ENCODE data around the gene LYZ.

The LYZ gene

GRCh38 chr12:69350002-69350626 is 1.9 kb downstream of the LYZ start:
- TF ChIP-seq, protein P1, sequence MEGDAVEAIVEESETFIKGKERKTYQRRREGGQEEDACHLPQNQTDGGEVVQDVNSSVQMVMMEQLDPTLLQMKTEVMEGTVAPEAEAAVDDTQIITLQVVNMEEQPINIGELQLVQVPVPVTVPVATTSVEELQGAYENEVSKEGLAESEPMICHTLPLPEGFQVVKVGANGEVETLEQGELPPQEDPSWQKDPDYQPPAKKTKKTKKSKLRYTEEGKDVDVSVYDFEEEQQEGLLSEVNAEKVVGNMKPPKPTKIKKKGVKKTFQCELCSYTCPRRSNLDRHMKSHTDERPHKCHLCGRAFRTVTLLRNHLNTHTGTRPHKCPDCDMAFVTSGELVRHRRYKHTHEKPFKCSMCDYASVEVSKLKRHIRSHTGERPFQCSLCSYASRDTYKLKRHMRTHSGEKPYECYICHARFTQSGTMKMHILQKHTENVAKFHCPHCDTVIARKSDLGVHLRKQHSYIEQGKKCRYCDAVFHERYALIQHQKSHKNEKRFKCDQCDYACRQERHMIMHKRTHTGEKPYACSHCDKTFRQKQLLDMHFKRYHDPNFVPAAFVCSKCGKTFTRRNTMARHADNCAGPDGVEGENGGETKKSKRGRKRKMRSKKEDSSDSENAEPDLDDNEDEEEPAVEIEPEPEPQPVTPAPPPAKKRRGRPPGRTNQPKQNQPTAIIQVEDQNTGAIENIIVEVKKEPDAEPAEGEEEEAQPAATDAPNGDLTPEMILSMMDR (IDR thresholded peaks at IDR 0.05; ENCODE audit: low read depth, low read length): no peak

GRCh38 chr12:69350777-69351176 is 2.6 kb downstream of the LYZ start:
- TF ChIP-seq, protein P1 (IDR thresholded peaks at IDR 0.05; ENCODE audit: low read depth, low read length): no peak
- DNase-seq (ENCODE audit: extremely low read depth, low read depth): no peak

More at GRCh38 chr12:69350002-69350626, 1.9 kb downstream of the LYZ start:
- no peak for DNase-seq (ENCODE audit: extremely low read depth, low read depth)

DNA sequence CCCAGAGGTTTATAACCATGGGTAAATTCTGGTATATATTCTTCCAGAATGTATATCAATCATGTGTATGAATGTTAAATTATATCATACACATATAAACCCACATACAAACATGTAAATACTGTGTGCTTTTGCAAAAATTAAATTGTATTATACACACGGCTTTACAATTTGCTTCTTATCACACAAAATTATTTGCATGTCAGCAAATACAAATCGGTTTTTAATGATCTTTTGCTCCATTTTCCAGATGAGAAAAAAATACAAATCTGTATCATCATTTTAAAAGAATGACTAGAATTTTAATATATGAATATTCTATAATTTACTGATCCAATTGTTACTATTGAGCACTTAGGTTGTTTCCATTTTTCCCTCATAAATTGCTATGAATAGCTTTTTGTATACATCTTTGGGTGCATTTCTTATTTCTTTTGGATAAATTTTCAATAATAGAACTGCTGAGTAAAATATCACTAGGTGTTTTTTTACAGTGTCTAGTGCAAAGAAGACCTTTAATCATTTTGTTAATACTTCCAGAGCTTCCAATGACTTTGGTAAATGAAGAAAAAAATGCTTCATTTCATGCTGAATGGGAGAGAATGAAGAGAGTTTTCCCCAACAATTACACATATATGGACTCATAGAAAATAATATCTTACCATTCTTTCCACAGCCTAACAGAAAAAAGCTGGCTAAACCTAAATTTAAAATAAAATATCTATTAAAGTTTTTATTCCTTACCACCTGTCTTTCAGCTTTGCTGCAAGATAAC is 3.5 kb downstream of the LYZ start:
- DNase-seq (ENCODE audit: extremely low read depth, low read depth): no peak
- TF ChIP-seq, protein P1 (IDR thresholded peaks at IDR 0.05; ENCODE audit: low read depth, low read length): no peak

- TF ChIP-seq, protein P1 (IDR thresholded peaks at IDR 0.05; ENCODE audit: low read depth, low read length): no peak
- no peak for DNase-seq (ENCODE audit: extremely low read depth, low read depth)
Measured at GRCh38 chr12:69352904-69353303, 4.7 kb downstream of the LYZ start.

DNA sequence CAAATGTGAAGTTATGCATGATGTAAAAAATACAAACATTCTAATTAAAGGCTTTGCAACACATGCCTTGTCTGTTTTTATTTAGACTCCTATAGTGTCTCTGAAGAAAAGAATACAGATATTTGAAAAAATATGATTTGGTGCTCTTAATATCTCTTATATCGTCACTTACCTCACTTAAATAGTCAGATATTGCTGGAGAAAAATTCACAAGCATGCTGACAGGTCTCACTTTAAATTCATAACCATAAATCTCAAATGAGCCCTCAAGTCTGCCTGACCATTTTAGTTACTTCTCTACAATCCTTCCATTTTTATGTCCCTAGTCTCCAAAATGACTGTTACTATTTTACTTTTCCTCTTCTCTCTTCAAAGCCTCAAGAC is 6.0 kb downstream of the LYZ start:
- no peak for DNase-seq (ENCODE audit: extremely low read depth, low read depth)
- TF ChIP-seq, protein P1 (IDR thresholded peaks at IDR 0.05; ENCODE audit: low read depth, low read length): no peak

GRCh38 chr12:69354556-69355187 is 6.5 kb downstream of the LYZ start:
- TF ChIP-seq, protein P1 (IDR thresholded peaks at IDR 0.05; ENCODE audit: low read depth, low read length): no peak
- DNase-seq (ENCODE audit: extremely low read depth, low read depth): no peak
